Ovary (tissue), 3 donors: Measurements from ENCODE around the gene MAN1A1.

Experiments used
- CTCF ChIP-seq, 3 donors: fragments of 450-650 bp in 2 of 3; fragments of 200-600 bp in 1 of 3; IDR thresholded peaks; one replicate each; pipeline versions ENCODE4 v1.5.1 to v1.8.0; 2016 to 2022; ENCODE audit warnings: antibody characterized with exemption in 3 of 3, mild to moderate bottlenecking in 1 of 3
- EP300 ChIP-seq: sonication (generic); formaldehyde crosslinking; IDR thresholded peaks from one replicate; pipeline ENCODE4 v1.6.1; 2017; ENCODE audit warnings: antibody characterized with exemption
- POLR2A ChIP-seq: fragments of 450-650 bp; IDR thresholded peaks from one replicate; pipeline ENCODE4 v1.6.1; 2017; ENCODE audit warnings: antibody characterized with exemption, mild to moderate bottlenecking, moderate library complexity
- donor health status: DM: no; HTN: no; CAD: no.

- TF ChIP-seq CTCF (IDR thresholded peaks at IDR 0.05) (no peak), EP300 (no peak), POLR2A (no peak)
Observed at GRCh38 chr6:119318730-119319129, 30.8 kb downstream of the MAN1A1 start.
